NCI-H524 (cell line): ENCODE results near the gene MKI67.
A peak's percentile ranks its signal among the peaks of the same experiment; 100 is the strongest.

Source experiments
- DNase-seq, 2 experiments: peaks; one replicate each; lab custom pipeline; 2025; lab: John Stamatoyannopoulos, UW

MKI67 gene

GRCh38 chr10:128065881-128066534 is 60.2 kb downstream of the MKI67 start:
- DNase-seq = no peak

DNA sequence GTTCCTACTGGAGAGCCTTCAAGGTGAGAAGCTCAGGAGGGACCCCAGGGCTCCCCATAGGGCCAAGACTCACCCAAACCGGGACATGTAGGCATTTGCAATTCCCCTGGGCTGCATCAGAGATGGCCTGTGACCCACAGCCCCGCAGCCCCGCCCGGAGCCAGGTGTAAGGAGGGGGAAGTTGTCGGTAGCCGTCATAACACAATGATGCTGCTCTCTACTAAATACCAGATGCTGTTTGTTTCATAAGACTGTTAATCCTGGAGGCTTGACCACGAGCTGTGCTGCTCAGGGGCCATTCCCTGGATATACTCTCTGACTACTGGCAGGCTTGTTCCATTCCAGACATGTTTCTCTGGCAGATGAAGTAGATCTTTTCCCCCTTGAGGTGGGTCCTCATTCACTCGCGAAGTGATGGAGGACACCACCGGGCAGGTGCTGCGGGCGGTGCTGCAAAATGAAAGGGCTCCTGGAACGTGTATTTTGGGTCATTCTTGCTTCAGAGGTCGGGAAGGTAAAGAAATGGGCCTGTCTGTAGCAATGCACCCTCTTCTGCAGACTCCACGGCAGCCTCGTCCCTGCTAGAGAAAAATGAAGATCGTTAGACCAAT is 61.1 kb downstream of the MKI67 start:
- peak; percentile 10 to 28 for DNase-seq

DNA sequence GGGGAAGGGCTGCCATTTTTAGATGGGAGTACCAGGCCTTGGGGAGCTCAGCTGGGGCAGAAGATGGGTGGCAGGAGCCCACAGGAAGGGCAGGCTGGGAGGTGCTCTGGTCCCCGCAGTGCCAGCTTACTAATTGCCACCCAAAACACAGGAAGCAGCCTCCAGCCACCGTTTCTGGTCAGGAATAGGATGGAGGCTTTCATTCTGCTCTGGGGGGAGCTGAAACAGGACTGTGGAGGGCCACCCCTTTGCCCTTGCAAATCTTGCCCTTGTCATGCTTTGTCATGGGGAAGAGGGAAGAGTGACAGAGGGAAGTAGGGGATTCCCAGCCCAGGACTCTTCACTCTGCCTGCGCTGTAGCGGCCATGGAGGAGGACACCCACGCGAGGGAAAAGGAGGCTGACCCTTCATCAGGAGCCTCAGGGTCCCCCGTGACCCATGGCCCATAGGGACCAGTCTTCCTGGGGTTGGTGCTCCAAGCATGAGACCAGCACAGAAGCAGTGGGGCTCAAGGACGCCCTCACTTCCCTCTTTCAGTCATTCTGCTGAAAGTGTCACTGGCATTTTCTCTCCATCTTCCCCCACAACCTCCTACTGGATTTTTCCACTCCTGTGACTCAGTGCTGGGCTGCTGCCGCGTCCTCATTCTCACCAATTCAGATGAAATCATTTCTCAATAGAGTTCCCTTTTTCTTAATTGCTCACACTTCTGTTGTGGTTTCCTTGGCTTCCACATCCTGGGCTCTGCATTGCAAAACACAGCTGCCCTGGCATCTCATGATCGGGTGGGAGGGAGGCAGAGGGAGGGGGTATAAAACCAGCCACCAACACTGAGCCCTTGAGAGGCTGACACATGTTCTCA is 61.9 kb downstream of the MKI67 start:
- DNase-seq = peak in 1 of 2 experiments; percentile 7

DNA sequence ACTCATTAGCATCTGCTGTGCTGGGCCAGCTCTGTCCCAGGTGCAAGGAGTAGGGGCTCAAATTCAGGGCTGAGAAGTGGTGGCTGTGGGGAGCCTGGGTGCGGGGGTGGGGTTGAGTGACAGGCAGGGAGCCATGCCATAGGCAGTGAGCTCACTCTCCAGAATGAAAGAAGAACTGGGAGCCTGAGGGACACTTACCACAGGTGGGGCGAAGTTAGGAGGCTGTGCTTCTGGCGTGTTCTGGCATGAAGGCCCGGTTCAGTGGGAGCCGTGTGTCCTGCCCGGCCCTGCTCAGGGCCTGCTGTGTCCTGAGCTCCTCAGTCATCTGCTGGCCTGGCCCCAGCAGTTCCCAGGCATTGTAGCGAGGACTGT is 62.5 kb downstream of the MKI67 start:
- DNase-seq = no peak

GRCh38 chr10:128062881-128063563 is 63.2 kb downstream of the MKI67 start:
- no peak for DNase-seq

GRCh38 chr10:128062331-128062880 is 63.8 kb downstream of the MKI67 start:
- no peak for DNase-seq

DNA sequence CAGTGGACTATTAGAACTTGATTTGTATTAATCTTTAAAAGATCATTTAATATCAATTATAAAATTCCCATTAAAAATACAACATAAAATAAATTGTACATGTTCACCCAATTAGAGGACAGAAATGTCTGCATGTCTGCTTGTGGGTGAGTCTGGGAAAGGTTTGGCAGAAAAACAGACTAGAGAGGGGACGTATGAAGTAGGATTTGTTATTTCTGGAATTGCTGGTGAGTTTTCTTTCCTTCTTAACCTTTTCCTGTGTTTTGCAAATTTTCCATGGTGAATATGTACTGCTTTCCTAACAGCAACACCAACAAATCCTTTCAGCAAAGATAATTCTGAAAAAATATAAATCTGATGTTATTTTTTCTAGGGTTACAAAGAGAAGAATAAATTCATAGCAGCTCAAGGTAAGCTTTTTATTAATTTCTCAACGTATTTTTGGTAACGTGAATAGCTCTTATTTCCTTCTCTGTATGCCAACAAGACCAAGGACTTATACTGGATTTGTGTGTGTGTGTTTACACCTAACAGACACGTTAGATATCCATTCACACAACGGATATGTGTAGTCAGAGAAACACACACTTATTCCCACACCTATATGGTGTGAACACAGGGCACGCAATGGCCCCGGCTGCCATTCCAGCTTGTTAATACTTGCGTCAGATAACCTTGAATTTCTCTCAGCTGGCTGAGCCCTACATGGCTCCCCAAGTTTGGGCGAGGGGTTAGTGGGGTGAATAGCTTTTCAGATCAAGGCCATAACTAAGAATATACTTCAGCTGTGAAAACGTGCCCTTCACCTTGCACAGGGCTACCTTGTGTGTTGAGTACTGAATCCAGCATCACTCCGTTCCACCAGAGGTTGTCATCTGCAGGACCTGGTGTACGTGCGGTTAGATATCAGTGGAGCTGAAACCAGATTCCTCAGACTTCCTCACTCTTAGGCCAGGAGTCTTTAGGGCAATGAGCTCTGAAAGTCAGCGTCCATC is 64.6 kb downstream of the MKI67 start:
- no peak for DNase-seq

DNA sequence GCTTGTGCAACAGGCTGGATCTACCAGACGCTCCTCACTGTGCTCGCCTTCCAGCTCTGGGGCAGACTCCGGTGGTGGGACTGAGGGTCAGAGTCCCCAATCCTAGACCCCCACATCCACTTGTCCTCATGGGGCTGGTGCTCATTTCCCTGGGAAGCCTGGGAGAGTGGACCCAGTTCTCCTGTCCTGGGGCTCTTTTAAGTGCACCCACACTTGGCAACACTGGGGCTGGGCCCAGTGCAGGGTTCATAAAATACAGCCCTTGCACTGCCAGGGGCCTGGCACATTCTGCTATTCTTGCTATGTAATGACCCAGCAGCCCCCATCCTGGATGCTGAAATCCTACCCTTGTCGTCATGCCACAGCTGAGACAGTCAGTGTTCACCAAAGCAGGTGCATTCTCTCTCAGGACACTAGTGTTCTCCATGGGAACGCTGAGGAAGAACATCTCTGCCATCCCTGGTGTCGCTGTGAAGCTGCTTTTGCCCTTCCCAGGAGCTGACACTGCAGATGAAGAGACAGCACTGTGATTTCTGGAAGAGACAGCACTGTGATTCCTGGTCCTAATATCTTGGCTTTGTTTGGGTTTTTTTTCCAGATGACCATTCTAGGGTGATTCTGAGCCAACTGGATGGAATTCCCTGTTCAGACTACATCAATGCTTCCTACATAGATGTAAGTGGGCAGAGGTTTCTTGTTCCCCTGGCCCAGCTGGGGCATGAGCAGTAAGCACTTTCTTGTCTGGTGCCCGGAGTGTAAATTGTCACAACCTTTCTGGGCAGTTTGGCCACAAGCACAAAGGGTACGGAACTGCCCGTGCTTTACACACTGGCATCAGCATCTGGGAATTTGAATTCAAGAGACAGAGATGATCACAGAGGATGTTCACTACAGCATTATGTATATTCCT is 65.6 kb downstream of the MKI67 start:
- DNase-seq = no peak

DNA sequence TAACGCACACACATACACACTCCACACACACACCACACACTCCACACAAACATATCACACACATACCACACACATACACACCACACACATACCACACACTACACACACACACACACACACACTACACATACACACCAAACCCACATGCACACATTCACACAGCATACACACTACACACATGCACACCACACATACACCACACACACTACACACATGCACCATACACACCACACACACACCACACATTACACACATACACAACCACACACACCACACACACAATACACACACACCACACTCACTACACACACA is 66.3 kb downstream of the MKI67 start:
- no peak for DNase-seq

DNA sequence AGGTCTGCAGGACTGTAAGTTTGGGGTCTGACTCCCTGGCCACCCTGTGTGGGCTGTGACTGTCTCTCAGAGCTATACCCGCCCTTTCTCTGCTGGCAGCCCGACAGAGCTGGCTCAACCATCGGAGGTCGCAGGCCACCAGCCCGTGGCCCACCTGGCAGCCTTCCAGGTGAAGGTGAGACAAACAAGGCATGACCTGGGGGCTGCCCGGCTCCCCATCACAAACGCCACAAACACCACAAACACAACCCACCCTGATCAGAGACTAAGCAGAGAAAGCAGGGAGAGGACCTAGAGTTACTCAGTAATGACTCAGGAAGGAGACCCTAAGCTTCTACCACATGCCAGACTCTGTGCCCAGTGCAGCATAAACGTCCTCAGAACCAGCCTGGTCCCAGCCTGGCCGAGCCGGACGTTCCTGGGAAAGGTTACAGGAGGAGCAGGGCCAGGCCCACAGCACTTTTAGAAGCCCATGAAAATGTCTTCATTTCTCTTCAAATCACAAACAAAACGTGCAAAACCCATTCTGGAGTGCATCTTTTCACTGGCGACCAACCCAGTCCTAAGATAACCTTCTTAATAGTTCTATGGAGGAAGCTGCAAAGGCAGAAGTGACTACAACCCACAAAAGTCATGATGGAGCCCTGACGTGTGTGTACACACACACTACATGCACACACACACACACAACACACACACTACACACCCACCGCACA is 66.8 kb downstream of the MKI67 start:
- DNase-seq = no peak

DNA sequence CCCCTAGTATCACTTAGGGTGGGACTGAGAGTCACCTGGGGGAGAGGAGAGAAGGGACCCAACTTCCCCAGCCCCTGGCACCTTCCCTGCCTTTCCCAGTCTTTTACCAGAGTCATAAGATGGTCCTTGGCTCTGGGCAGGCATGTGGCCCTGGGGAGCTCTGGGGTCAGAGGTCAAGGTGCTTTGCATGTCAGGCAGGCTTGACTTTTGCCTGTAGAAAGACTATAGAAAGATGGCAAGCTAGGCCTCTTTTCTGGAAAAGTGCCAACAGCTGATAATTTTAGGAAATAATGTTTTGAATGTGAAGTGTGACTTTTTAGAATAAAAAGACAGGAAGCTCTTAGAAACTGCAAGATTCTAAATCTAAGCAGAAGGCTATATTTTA is 67.5 kb downstream of the MKI67 start:
- DNase-seq = no peak

DNA sequence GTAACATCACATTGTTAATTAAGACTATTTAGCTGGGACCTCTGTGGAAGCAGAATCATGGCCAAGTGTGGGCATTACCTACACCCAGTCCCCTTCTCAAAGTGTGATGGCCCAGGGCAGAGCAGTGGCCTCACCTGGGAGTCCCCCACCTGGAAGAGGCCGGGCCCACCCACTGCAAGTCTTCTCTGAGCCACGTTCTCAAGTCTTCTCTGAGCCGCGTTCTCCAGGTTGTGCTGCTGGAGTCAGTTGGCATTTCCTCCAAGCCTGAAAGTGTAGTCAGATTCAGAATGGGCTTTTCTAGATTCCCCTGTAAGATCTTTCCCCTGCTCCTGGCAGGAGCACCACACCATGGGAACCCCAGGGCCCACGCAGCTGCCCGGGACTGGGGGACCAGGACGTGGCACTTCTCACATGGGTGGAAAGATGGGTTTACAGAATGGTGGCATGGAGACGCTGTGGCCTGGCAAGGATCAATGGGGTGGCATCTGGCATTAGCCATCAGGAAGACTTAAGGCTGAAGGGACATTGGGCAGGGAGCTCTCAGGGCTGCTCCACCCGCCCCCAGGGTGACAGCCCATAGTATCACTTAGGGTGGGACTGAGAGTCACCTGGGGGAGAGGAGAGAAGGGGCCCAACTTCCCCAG is 68.0 kb downstream of the MKI67 start:
- no peak for DNase-seq

DNA sequence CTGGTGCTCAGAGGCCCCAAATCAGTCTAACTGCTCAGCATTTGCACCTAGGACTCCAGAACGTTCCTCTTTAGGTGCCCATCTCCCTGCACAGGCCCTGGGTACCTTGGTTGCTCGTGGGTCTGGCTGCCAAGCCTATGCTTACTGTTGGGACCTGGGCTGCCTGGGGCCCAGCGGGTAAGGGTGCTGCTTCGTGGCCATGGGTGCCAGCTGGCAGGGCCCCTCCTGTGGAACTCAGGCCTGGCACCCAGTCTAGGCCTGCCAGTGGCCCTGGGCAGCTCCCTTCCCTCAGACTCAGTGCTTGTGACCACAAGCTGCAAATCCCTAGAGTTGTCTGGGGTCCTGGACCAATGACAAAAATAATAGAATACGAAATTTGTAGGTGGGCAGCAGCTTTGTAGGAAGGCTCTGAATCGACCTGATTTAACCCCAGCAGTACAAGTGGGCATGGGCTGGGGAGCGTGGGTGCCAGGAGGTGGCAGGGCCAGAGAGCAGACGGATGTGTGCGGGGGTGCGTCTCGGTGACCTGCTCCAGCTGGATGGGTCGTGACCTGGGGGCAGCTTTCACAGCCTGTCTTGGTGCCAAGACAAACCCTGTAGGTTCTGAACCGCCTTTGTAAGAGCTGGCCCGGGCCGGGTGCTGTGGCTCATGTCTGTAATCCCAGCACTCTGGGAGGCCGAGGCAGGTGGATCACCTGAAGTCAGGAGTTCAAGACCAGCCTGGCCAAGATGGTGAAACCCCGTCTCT is 69.7 kb downstream of the MKI67 start:
- no peak for DNase-seq

GRCh38 chr10:128055061-128055868 is 71.0 kb downstream of the MKI67 start:
- DNase-seq = no peak

DNA sequence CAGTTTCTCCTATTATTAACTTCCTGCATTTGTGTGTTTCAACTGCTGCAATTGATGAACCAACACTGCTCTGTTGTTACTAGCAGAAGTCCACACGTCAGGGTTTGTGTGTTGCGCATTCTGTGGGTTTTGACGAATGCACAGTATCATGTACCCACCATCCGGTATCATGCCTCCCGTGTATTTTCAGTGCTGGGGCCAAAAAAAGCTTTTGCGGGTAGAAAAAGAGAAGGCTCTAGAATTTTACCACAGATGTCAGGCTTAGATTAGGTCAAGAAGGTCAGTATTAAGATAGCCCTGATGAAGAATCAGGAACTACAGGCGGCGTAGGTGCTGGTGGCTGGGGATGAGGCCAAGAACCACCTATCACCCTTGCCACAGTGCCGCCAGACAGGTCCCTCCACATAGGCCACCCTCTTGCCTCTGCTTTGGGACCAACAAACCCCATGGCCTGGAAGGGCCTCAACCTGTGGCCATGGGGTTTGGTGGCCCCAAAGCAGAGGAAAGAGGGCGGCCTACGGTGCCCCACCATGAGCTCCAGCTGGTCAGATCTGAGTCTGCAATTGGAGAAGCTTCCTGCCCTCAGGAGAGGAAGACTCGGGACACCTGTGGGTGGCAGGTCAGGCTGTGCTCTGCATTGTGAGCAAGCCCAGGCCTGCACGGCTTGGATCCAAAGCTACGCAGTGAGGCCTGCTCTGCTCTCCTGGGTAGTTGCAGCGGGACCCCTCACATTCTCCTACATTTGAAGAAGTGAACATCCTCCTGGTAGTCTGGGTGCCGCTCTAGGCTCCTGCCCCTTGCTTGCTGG is 71.9 kb downstream of the MKI67 start:
- DNase-seq = no peak

DNA sequence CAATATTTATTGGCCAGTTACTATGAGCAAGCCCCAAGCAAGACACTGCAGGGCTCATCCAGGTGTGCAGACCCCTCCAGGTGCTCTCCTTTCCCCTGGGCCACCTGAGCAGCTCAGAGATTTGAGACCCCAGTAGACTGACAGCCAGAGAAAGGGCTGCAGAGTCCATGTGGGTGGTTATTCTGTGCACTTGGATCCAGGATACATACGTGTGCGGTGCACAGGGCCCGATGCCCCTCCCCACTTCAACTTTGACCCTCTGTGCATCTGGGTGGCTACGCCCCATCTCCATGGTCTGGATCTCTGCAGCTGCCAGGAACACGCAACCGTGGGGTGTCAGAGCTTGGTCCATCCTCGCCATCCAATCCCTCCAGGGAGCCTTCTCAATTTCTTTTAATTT is 72.9 kb downstream of the MKI67 start:
- DNase-seq = no peak

DNA sequence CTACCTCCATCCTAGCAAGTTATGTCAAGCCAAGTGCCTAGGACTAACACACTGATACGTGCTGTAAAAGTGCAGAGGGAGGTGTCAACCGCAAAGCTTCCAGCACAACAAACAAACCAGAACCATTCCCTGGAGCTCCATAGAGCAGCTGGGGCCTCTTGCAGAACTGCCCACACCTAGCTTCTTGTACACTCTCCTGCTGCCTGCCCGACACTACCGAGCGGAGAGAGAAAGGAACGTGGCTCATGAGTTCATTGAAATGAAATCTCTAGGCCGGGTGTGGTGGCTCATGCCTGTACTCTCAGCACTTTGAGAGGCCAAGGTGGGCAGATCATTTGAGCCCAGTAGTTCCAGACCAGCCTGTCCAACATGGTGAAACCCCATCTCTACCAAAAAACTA is 73.5 kb downstream of the MKI67 start:
- DNase-seq = no peak
